GM12874 (cell line): ENCODE data around the gene ZC3H12C.
A peak's percentile ranks its signal among the peaks of the same experiment; 100 is the strongest.

Source experiments
- CTCF ChIP-seq: IDR thresholded peaks from 2 replicates; pipeline ENCODE4 v1.5.1; 2011; ENCODE audit warnings: low read depth, mild to moderate bottlenecking, control low read depth, low read length, moderate library complexity; ENCODE audit not compliant: insufficient read depth

ZC3H12C gene

GRCh38 chr11:110092515-110093406 lies at the start of gene ZC3H12C:
ZC3H12C (plus strand) TSS chr11:110093392; CDS start chr11:110093412, 20 bp downstream.
- TF ChIP-seq CTCF = peak; percentile 59

GRCh38 chr11:110044226-110044968 lies 48.8 kb upstream of the ZC3H12C start:
- TF ChIP-seq CTCF = no peak

- TF ChIP-seq CTCF = no peak
These were observed 46.3 kb upstream of the ZC3H12C start for GRCh38 chr11:110046775-110047380.

- TF ChIP-seq CTCF = no peak
These were observed 43.5 kb upstream of the ZC3H12C start for GRCh38 chr11:110049501-110050200.

GRCh38 chr11:110050201-110050506 lies 43.0 kb upstream of the ZC3H12C start:
- TF ChIP-seq CTCF = no peak

- TF ChIP-seq CTCF = no peak
These were observed 39.3 kb upstream of the ZC3H12C start for GRCh38 chr11:110053848-110054414.
